Right forelimb (tissue), 1 donor: Measurements from ENCODE around the gene CNDP1.
"Not testable (repeated sequence)": the region's sequence is repeated elsewhere in the genome, so short reads cannot be mapped to it uniquely, and the experiment has no call there.

Experiments used
- DNase-seq: peaks from one replicate; pipeline ENCODE4 v3.0.0-alpha.2; 2018

The CNDP1 gene, protein sequence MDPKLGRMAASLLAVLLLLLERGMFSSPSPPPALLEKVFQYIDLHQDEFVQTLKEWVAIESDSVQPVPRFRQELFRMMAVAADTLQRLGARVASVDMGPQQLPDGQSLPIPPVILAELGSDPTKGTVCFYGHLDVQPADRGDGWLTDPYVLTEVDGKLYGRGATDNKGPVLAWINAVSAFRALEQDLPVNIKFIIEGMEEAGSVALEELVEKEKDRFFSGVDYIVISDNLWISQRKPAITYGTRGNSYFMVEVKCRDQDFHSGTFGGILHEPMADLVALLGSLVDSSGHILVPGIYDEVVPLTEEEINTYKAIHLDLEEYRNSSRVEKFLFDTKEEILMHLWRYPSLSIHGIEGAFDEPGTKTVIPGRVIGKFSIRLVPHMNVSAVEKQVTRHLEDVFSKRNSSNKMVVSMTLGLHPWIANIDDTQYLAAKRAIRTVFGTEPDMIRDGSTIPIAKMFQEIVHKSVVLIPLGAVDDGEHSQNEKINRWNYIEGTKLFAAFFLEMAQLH

GRCh38 chr18:74534150-74534969 lies at the start of gene CNDP1:
TSS of gene CNDP1 (plus strand) at chr18:74534500. CDS start at chr18:74534668, 168 bp downstream.
- DNase-seq = no peak

DNA sequence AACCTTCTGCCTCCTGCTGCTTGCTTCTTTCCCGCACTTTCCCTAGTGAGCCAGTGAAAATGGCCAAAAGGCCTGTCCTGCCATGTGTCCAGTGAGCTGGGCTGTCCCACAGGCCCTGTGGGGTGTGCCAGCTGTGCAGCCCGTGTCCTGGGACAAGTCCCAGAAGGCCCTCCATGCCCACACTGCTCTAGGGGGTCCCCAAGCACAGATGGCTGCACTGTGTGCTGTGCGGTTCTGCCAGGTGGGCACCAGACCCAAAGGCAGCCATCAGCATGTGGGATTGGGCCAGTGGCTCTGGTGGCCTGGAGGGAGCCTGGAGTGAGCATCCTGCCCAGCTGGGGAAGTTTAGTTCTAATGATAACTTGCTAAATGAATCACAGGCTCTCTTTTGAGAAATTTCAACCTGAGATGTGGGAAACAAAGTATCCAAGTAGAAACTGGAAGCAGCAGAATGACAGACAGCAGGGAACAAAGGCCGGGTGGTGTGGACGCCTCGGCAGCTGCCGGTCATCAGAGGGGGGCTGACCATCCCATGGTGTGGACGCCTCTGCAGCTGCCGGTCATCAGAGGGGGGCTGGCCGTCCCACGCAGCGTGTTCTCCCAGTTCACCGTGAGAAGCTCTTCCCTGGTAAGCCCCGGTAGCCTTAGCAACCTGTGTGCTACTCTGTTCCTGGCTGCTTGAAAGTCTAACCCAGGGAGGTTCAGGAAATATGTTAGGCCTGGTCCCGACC lies 48.0 kb upstream of the CNDP1 start:
- DNase-seq = no peak

GRCh38 chr18:74488354-74488753 lies 45.9 kb upstream of the CNDP1 start:
- DNase-seq = no peak

DNA sequence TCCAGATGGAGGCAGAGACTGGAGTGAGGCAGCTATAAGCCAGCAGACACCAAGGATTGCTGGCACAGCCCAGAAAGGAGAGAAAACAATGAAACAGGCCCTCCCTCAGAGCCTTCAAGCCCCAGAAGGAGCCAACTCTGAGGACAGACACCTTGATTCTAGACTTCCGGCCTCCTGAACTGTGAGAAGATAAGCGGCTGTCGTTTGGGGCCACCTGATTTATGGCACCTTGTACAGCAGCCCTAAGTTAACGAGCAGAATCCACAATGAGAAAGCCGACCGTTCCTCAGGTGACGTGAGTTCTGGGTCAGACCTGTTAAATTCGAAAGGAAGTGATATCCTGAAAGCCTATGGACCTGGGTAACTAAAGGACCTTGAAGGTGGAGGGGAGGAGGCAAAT lies 45.4 kb upstream of the CNDP1 start:
- no peak for DNase-seq

DNA sequence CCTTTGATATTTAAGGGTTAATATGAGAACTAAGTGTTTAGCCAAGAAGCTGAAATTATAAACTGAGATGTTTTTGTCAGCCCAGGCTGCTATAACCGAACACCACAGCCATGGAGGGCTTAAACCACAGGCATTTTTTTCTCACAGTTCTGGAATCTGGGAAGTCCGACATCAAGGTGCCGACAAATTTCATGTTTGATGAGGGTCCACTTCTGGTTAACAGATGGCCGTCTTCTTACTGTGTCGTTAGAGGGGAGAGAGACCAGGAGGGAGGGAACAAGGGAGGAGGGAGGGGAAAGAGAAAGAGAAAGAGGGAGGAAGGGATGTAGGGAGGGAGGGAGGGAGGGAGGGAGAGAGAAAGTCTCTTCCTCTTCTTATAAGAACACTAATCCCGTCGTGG lies 44.6 kb upstream of the CNDP1 start:
- DNase-seq = no peak

- no peak for DNase-seq
Measured at GRCh38 chr18:74492259-74492658, 42.0 kb upstream of the CNDP1 start.

- no peak for DNase-seq
Measured at GRCh38 chr18:74493689-74494088, 40.6 kb upstream of the CNDP1 start.

DNA sequence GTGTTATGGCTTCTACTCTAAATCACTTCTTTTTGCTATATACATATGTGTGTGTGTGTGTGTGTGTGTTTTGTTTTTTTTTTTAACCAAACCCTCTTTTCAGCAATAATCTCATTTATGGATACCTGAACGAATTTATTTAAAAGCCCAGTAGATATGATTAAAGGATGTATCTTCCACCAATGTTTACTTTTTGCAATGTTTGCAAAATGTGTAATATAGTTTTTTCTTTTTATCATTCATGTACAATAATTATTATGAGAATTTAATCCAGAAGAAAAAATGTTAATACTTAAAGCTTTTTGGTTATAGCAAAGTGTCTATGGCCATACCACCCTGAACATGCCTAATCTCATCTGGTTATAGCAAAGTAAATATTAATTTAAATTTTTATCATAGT lies 39.8 kb upstream of the CNDP1 start:
- no peak for DNase-seq

DNA sequence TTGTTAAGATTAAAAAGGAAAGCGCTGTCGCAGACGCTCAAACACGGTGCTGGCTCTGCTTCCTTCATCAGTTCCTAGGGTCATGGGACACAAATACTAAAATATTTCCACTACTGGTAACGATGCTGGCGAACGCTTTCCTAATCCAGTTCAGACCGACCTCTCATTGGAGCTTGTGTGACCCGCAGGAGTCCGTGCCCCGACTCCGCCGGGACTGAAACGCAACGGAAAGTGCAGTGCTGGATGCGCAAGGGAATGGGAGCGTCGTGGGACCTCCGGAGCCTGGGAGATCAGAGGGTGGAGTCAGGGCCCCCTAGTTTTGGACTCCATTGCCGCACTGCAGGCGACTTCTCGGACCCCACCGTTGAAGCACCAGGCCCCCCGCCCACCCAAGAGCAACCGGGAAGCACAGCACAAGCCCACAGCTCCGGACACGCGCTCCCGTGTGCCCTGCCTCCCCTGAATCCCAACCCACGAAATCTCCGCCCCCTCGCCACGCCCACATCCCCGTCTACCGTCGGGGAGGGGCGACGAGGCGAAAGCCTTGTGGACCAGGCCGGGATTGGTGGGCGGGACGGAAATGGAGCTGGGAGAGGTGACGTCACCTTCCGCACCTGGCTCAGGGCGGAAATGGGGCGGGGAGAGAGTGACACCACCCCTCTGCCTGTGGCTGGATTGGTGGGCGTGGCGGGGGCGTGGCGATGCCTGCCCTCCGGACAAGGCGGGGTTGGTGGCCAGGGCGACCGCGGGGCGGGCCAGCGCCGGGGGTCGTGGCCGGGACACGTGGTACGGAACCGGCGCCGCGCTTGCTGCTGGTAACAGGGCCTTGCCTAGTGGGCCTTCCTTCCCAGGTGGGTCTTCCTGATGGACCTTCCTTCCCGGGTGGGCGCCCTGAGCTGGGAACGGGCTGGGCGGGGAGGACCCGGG lies 38.5 kb upstream of the CNDP1 start, which contains the start of gene CNDP2:
CNDP2 (plus strand) TSS at position 783 of the 927 bp plus-strand sequence. CDS start 3,611 bp downstream, outside the sequence.
- peak; percentile 100 for DNase-seq

DNA sequence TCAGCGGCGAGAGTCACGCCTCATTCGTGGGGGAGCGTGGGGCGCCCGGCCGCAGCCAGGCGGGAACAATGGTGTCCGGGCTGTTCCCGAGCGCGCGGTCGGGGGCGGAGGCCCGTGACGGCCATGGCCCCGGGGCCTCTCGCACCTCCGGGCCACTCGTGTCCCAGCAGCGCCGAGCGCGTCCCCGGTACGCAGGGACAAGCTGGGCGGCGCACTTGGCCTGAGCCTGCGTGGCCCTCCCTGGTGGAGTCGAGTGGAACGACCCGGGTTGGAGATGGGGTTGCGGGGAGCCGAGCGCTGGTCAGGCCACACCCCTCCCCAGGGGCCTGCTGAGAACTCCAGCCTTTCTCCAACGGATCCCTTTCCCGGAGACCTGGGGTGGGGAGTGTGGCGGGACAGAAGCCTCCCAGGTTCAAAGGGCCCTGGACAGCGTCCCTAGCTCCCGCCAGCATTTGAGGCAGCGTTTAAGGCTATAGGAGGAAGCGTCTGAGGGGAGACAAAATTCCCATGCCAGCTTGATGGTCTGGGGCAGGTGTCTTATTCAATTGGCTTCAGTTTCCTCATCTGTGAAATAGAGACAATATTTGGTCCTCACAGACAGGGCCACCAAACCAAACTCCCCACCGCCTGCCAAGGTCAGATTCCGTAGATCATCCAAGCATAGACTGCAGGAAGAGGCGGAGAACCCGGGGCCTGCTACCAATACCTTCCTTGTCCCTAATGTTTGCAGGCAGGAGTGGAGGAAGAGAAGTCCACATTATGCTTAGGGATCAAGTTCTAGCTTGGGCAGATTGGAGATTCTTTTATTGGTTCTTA lies 37.6 kb upstream of the CNDP1 start:
- peak; percentile 78 for DNase-seq

- DNase-seq = no peak
Measured at GRCh38 chr18:74497324-74497676, 37.0 kb upstream of the CNDP1 start.

- DNase-seq = no peak
Measured at GRCh38 chr18:74497778-74498177, 36.5 kb upstream of the CNDP1 start.

DNA sequence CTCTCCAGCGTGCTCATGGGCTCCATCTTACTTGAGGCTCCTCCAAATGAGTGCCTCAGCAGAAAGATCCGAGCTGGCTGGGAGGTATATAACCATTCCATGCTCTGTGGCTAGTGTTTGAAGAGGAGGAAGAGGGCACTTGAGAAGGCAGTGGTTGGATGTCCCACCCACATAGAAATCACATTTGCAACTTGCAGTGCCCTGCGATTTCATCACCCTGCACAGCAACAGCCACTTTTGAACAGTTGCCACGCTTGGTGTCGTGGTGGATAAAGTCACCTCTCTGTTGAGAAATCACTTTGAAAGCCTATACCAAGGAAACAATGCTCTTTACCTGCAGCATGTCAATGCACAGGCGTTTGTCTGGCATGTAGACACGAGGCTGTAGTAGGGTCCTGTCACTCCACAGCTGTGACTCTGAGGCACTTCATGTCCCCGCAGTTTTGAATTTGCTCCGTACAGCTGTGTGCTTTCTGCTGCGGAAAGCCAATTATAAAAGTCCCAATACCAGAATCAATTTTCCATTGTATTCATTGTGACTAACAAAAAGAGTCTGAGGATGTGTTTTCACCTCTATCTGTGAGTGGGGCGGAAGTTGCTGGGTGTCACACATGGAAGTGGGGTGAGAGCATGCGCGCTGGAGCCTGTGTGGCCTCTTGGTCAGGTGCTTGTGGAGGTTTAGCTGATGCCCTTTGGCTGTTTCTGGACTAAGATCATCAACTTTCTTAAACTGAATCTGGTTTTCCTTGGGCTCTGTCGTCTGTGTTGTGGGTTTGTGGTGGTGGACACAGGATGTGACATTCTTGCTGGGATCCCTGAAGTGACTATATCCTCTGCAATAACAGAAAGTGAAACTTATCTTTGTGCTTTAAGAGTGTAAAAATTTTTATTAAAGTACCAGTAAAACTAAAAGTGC lies 35.3 kb upstream of the CNDP1 start:
- no peak for DNase-seq

DNA sequence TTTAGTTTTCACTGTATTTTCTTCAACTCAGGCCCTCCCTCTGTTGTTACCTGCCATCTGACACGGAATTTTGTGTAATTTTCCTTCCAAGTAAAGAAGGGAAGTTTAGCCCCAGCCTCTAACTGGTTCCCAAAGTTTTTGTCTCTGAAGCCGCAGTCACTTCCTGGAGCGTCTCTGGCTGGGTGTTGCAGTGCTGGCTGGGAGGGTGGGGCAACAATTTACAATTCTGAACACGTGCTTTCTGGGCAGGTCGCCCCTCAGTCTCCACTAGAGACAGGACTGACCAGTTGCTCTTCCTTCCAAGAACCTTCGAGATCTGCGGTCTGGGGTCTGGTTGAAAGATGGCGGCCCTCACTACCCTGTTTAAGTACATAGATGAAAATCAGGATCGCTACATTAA lies 34.7 kb upstream of the CNDP1 start:
- no peak for DNase-seq

DNA sequence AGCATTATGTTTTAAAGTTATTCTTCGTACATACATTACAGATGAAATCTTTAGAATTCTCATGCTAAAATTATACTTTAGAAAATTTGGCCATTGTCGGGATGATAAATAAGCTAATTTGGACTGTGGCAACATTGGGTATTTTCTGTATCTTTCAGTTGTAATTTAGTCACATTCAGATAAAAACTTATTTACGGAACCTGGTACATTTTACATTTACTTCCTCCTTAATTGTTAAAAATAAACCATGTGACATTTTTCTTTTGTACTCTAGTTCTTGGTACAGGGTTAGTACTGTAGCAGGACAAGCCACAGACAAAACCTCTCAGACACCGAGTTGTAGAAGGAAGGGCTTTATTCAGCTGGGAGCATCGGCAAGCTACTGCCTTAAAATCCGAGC lies 33.9 kb upstream of the CNDP1 start:
- no peak for DNase-seq

DNA sequence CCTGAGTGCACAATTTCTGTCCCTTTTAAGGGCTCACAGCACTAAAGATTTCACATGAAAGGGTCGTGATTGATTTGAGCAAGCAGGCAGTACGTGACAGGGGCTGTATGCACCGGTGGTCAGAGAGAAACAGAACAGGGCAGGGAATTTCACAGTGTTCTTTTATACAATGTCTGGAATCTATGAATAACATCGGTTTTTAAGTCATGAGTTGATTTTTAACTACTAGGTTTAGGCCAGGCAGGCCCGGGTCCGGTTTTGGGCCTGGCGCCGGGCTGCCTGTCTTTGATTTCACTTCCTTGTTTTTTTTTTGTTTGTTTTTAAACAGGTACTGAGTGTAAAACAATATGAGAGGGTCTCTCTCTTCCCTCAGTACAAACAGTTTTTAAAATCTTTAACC lies 33.5 kb upstream of the CNDP1 start:
- not testable (repeated sequence) for DNase-seq

DNA sequence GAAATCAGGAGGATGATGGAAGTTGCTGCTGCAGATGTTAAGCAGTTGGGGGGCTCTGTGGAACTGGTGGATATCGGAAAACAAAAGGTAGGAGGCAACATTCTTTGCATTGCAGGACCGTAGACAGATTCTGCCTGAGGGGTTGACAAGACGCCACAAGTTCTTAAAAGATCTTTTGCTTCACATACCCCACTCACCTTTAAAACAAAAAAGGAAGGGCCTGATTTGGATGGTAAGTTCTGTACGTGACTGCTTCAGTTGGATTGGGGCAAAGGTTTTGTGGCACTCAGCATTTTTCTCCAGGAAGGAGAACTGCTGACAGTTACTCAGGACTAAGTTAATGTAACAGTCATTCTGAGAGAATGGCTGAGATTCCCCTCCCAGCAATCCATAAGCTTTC lies 32.9 kb upstream of the CNDP1 start:
- DNase-seq = peak; percentile 30

DNA sequence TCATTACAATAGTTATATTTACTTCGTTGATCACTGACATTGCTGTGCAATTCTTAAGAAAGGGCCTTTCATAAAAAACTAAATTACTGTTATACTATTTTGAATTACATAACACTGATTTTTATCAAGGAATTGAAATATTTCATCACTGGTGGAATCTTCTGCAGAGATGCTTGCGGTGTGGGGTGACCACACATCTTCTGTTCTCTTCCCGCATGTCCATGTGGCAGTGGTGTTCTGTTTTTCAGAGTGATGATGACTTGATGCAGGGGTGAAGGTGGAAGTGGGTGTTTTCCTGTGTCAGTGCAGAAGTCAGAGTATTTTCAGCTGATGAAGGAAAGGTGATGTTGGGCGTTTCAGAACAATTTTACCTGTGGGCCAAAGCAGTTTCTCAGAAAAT lies 31.2 kb upstream of the CNDP1 start:
- no peak for DNase-seq

DNA sequence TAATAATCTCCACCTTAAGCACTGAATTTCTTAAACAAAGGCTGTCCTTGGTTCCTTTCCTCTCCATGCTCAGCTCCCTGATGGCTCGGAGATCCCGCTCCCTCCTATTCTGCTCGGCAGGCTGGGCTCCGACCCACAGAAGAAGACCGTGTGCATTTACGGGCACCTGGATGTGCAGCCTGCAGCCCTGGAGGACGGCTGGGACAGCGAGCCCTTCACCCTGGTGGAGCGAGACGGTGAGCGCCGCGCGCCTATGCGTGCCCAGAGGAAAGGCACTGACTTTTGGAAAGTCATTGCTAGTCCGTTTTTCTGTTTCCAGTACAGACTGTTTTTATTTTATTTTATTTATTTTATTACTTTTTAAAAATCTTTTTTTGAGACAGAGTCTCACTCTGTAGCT lies 28.5 kb upstream of the CNDP1 start:
- DNase-seq = no peak
